GM12874 (cell line): ENCODE results near the gene SKAP1.

Experiments used
- CTCF ChIP-seq: IDR thresholded peaks from 2 replicates; pipeline ENCODE4 v1.5.1; 2011; ENCODE audit warnings: low read depth, mild to moderate bottlenecking, control low read depth, low read length, moderate library complexity; ENCODE audit not compliant: insufficient read depth

The SKAP1 gene

GRCh38 chr17:48152289-48152688 is 277.7 kb downstream of the SKAP1 start:
- no peak for TF ChIP-seq CTCF

- no peak for TF ChIP-seq CTCF
These were observed 278.8 kb downstream of the SKAP1 start for GRCh38 chr17:48151220-48151619.

- TF ChIP-seq CTCF = no peak
These were observed 279.4 kb downstream of the SKAP1 start for GRCh38 chr17:48150597-48151001.

- no peak for TF ChIP-seq CTCF
These were observed 280.1 kb downstream of the SKAP1 start for GRCh38 chr17:48149787-48150463.

- TF ChIP-seq CTCF = no peak
These were observed 280.9 kb downstream of the SKAP1 start for GRCh38 chr17:48148854-48149786.

GRCh38 chr17:48148029-48148770 is 281.8 kb downstream of the SKAP1 start:
- TF ChIP-seq CTCF = no peak
